K562 (cell line): ENCODE measurements around the gene ELOB. TPM values are rescaled to one million over a fixed set of nuclear protein-coding genes. Genes with fewer than 3 reads are reported as not detected.

Source experiments
- ATAC-seq: fragments of 200-7000 bp; cut with Tn5 transposase; 3 replicates; pipeline ENCODE4 v1.9.1; 2020; ENCODE audit warnings: moderate library complexity
- BruUV-seq: library from RNA; stranded (reverse); fragments of 400-500 nt; replicated peaks from 2 replicates; lab custom pipeline; 2021; lab: Mats Ljungman, UMichigan
- CTCF ChIA-PET: fragments of 300-600 bp; formaldehyde crosslinking; extraction: SDS; loops from one replicate; lab custom pipeline; 2021; ENCODE audit warnings: low intra/inter-chr PET ratio; lab: Yijun Ruan, JAX
- POLR2A ChIA-PET: fragments of 300-600, 350-650 bp; sonication (Branson Sonifier 250); formaldehyde crosslinking; extraction: SDS; loops from one replicate; lab custom pipeline; 2021; ENCODE audit warnings: antibody characterized with exemption, inconsistent platforms; lab: Yijun Ruan, JAX
- DNase-seq, 4 experiments: peaks; one replicate each; pipeline versions ENCODE4 v3.0.0 to v3.0.0-alpha.2; 2011 to 2018; ENCODE audit warnings: low spot score in 3 of 4, mixed read lengths in 3 of 4; ENCODE audit errors: extremely low read depth in 1 of 4
- FAIRE-seq: peaks from 2 replicates; lab custom pipeline; 2011; peaks lifted over from hg19 to GRCh38; lab: Jason Lieb, UNC
- H2AFZ ChIP-seq: 2 replicates; pipeline ENCODE4 v1.6.0; 2011; ENCODE audit warnings: low read depth, low read length, control low read depth, inconsistent platforms
- H3K27ac ChIP-seq: fragments of 200-600 bp; 3 replicates; pipeline ENCODE4 v1.8.0; 2011; ENCODE audit warnings: low read depth, mild to moderate bottlenecking, control low read depth, inconsistent platforms, low read length, moderate library complexity, mixed read lengths; ENCODE audit errors: extremely low read depth
- H3K27me3 ChIP-seq, 2 experiments: fragments of 300-600 bp in 1 of 2; 2 replicates in 1 of 2; 3 replicates in 1 of 2; pipeline versions ENCODE4 v1.6.0 to v1.8.0; 2011; ENCODE audit warnings: inconsistent platforms in 2 of 2, low read length in 2 of 2, mild to moderate bottlenecking in 1 of 2, mixed read lengths in 1 of 2, moderate library complexity in 1 of 2; ENCODE audit not compliant: control insufficient read depth in 2 of 2, insufficient read depth in 2 of 2
- H3K36me3 ChIP-seq: fragments of 300-600 bp; 3 replicates; pipeline ENCODE4 v1.8.0; 2011; ENCODE audit warnings: mild to moderate bottlenecking, low read length, inconsistent platforms; ENCODE audit not compliant: control insufficient read depth, insufficient read depth
- H3K4me1 ChIP-seq, 2 experiments: fragments of 200-600 bp in 1 of 2; replicated peaks in 1 of 2; 2 replicates in 1 of 2; 3 replicates in 1 of 2; pipeline versions ENCODE4 v1.5.1 to v1.8.0; 2011; ENCODE audit warnings: inconsistent platforms in 2 of 2, low read length in 2 of 2, mild to moderate bottlenecking in 1 of 2, mixed read lengths in 1 of 2, moderate library complexity in 1 of 2; ENCODE audit not compliant: control insufficient read depth in 2 of 2, insufficient read depth in 2 of 2
- H3K4me2 ChIP-seq: 2 replicates; pipeline ENCODE4 v1.6.1; 2011; ENCODE audit warnings: low read length, control low read depth, inconsistent platforms, mixed read lengths; ENCODE audit not compliant: insufficient read depth
- H3K4me3 ChIP-seq: fragments of 200-600 bp; sonication (generic), shearing (Covaris generic); 2 replicates; pipeline ENCODE4 v1.5.1; 2016; ENCODE audit warnings: control low read depth, inconsistent platforms
- H3K79me2 ChIP-seq: fragments of 200-600 bp; 3 replicates; pipeline ENCODE4 v1.8.0; 2011; ENCODE audit warnings: low read length, inconsistent platforms; ENCODE audit not compliant: control insufficient read depth, insufficient read depth
- H3K9ac ChIP-seq, 2 experiments: 2 replicates each; pipeline versions ENCODE4 v1.6.0 to v1.6.1; 2011; ENCODE audit warnings: low read depth in 2 of 2, low read length in 2 of 2, control low read depth in 1 of 2, inconsistent platforms in 1 of 2, mild to moderate bottlenecking in 1 of 2, mixed read lengths in 1 of 2; ENCODE audit not compliant: insufficient read depth in 1 of 2
- H3K9me1 ChIP-seq: one replicate; pipeline ENCODE4 v1.6.0; 2011; ENCODE audit warnings: inconsistent platforms, mild to moderate bottlenecking, low read length, moderate library complexity; ENCODE audit not compliant: control insufficient read depth, insufficient read depth
- H3K9me3 ChIP-seq: replicated peaks from 2 replicates; pipeline ENCODE4 v1.5.1; 2011; ENCODE audit warnings: low read depth, low read length, inconsistent platforms; ENCODE audit not compliant: control insufficient read depth, insufficient read depth
- H4K20me1 ChIP-seq: replicated peaks from 2 replicates; pipeline ENCODE4 v1.6.1; 2011; ENCODE audit warnings: low read length, inconsistent platforms, mixed read lengths; ENCODE audit not compliant: control insufficient read depth, insufficient read depth
- CBFA2T2 ChIP-seq: fragments of 450-650 bp; conservative IDR thresholded peaks from 2 replicates; pipeline ENCODE4 v1.6.1; 2017; ENCODE audit warnings: mild to moderate bottlenecking
- NRF1 ChIP-seq, 2 experiments: fragments of 450-650 bp; IDR thresholded peaks in 1 of 2; conservative IDR thresholded peaks in 1 of 2; 2 replicates each; pipeline ENCODE4 v1.6.1; 2014; ENCODE audit warnings: mild to moderate bottlenecking in 2 of 2
- PHF21A ChIP-seq: fragments of 450-650 bp; IDR thresholded peaks from 2 replicates; pipeline ENCODE4 v1.6.1; 2017; ENCODE audit warnings: low read depth, borderline replicate concordance
- PRMT5 ChIP-seq: sonication (generic); formaldehyde crosslinking; IDR thresholded peaks from 2 replicates; pipeline ENCODE4 v1.5.0; 2020; ENCODE audit warnings: missing genetic modification reagents
- RAD51 ChIP-seq: fragments of 450-650 bp; IDR thresholded peaks from 2 replicates; pipeline ENCODE4 v1.7.1; 2016; ENCODE audit warnings: low read depth, mild to moderate bottlenecking, borderline replicate concordance
- SETDB1 ChIP-seq: IDR thresholded peaks from one replicate; pipeline ENCODE4 v1.6.1; 2012; ENCODE audit warnings: low read length, control low read depth, inconsistent platforms
- SRF ChIP-seq, 2 experiments: fragments of 250-450, 450-650 bp in 1 of 2; sonication (Bioruptor Pico) in 1 of 2; sonication (generic) in 1 of 2; formaldehyde crosslinking; IDR thresholded peaks; 2 replicates each; pipeline versions ENCODE4 v1.5.0 to v1.5.1; 2020 to 2022; ENCODE audit warnings: mild to moderate bottlenecking in 1 of 2, missing genetic modification reagents in 1 of 2
- TFAP4 ChIP-seq: sonication (generic); formaldehyde crosslinking; IDR thresholded peaks from 2 replicates; pipeline ENCODE4 v1.8.0; 2022; ENCODE audit warnings: missing genetic modification reagents, mild to moderate bottlenecking, moderate library complexity, borderline replicate concordance
- USF2 ChIP-seq: sonication (generic); formaldehyde crosslinking; IDR thresholded peaks from 2 replicates; pipeline ENCODE4 v1.5.0; 2020; ENCODE audit warnings: missing genetic modification reagents
- VEZF1 ChIP-seq: fragments of 200-800 bp; sonication (Bioruptor generic); IDR thresholded peaks from 2 replicates; pipeline ENCODE4 v1.6.1; 2017; ENCODE audit warnings: missing genetic modification characterization, missing compliant biosample characterization
- ZNF75A ChIP-seq: fragments of 450-650 bp; formaldehyde crosslinking; IDR thresholded peaks from 2 replicates; pipeline ENCODE4 v1.4.0; 2020; ENCODE audit warnings: mild to moderate bottlenecking
- WGBS: fragments of 100-300 bp; shearing (Covaris generic); methylation state at CpG from one replicate; pipeline ENCODE4 v1.1.6; 2016; ENCODE audit warnings: low coverage, mixed read lengths; ENCODE audit not compliant: insufficient coverage; ENCODE audit errors: missing lambda C conversion rate; 5-methylcytosine and 5-hydroxymethylcytosine counted together
- in situ Hi-C: fragments of 300-500 bp; cut with MboI; formaldehyde crosslinking; loops from 4 replicates; pipeline ENCODE4 v1.15.0; 2018; ENCODE audit warnings: inconsistent platforms, mixed read lengths
- intact Hi-C: fragments of 100-400 bp; cut with micrococcal nuclease; formaldehyde crosslinking; loops from 2 replicates; pipeline ENCODE4 v1.14.2; 2022
- polyA plus RNA-seq, 8 experiments: library from polyadenylated mRNA; depleted of rRNA in 4 of 8; stranded (reverse) in 5 of 8; unstranded in 3 of 8; fragments of >200 nt; fragmentation: Nextera tagmentation in 2 of 8; fragmentation: Illumina TruSeq in 1 of 8; extraction: Ambion mirVana in 2 of 8; extraction: Trizol in 1 of 8; gene quantifications; 2 replicates each; pipeline versions ENCODE4 v1.2.1 to v1.2.3, GENCODE V29; 2011 to 2014; ENCODE audit warnings: inconsistent platforms in 1 of 8, missing spikeins in 1 of 8
- total RNA-seq, 7 experiments: library from RNA; depleted of rRNA in 6 of 7; stranded (reverse); fragments of >200 nt in 6 of 7; fragmentation: Illumina TruSeq in 2 of 7; extraction: Trizol in 2 of 7; gene quantifications; 2 replicates each; pipeline versions ENCODE4 v1.2.1 to v1.2.3, GENCODE V29; 2011 to 2021; ENCODE audit warnings: low replicate concordance in 1 of 7

ELOB gene
- total and polyA plus RNA-seq, 9 of the 15 experiments (the other 6 are each of a cell fraction or from before 2014, with no cell fraction given): 63.2 to 791 (median 237) TPM

GRCh38 chr16:2813771-2814221 is 36.7 kb upstream of the ELOB start (continued):
- TF ChIP-seq PRMT5 (CRISPR knock-in tag): no peak
- TF ChIP-seq, all 486 proteins: peak for 0

GRCh38 chr16:2811703-2812471 is 34.8 kb upstream of the ELOB start:
- Histone ChIP-seq H3K9me1 (no peaks in the 10 kb centered on the region), H2AFZ (no peak overlapping the region), H3K36me3 (no peaks in the 10 kb centered on the region), H3K4me1 (peaks cover 12 to 28% of the 10 kb centered on the region in 2 experiments; a peak in 4 of 5 replicates), H3K9ac (peak overlapping the region in 1 of 2 experiments; percentile 46; a peak in 2 of 4 replicates), H3K4me3 (no peak overlapping the region), H3K4me2 (no peak overlapping the region; the same call in 1 of the 2 replicates), H3K9me3 (no peaks in the 10 kb centered on the region), H3K79me2 (peaks cover 4% of the 10 kb centered on the region), H4K20me1 (no peaks in the 10 kb centered on the region), H3K27me3 (peaks cover 4 to 27% of the 10 kb centered on the region in 2 experiments; a peak in 3 of 5 replicates), H3K27ac (no peak overlapping the region)
- DNase-seq (peak in 2 of 4 experiments; percentile 52 to 58), ATAC-seq (peak; percentile 88), FAIRE-seq (peak; percentile 75)
- ChIA-PET POLR2A (interaction anchor here (1.0 to 1.9 kb wide), 7 partner anchors 9 to 71 kb away, joined by 3 to 7 read pairs (median 4); partner anchors contain the start of gene FLYWCH2), CTCF (no interaction called here)
- in situ Hi-C loops (no loop called here), intact Hi-C loops (no loop called here)
- BruUV-seq: no TSS peak
- WGBS: 31% methylated on average over 15 of the region's 15 CpGs
- TF ChIP-seq CBFA2T2: no peak
- peak; percentile 39; the same call in 1 of the 2 replicates for TF ChIP-seq USF2 (CRISPR knock-in tag)
- peak in 1 of 2 experiments; percentile 61; a peak in 1 of 4 replicates for TF ChIP-seq SRF (CRISPR knock-in tag; IDR thresholded peaks at IDR 0.05)
- TF ChIP-seq ZNF75A (CRISPR knock-in tag): no peak
- no peak for TF ChIP-seq NRF1 (conservative IDR thresholded peaks at IDR 0.05 in 1 of 2, IDR thresholded peaks at IDR 0.05 in 1 of 2)
- TF ChIP-seq RAD51: peak; percentile 16; the same call in 1 of the 2 replicates
- no peak for TF ChIP-seq VEZF1
- no peak for TF ChIP-seq PHF21A
- TF ChIP-seq SETDB1: no peak
- peak; percentile 64; the same call in 1 of the 2 replicates for TF ChIP-seq TFAP4 (CRISPR knock-in tag)
